Fibroblast of mammary gland (primary cell): ENCODE measurements around the gene PECR.

Experiments
- DNase-seq: peaks from one replicate; pipeline ENCODE4 v3.0.0-alpha.2; 2010; ENCODE audit warnings: low read depth
- H3K4me3 ChIP-seq: 2 replicates; pipeline ENCODE4 v1.5.1; 2011; ENCODE audit warnings: low read depth, mild to moderate bottlenecking, low read length, moderate library complexity; ENCODE audit not compliant: control insufficient read depth
- TF ChIP-seq, protein P1 (sequence below): conservative IDR thresholded peaks from 2 replicates; pipeline ENCODE4 v1.5.1; 2011; ENCODE audit warnings: low read depth, low read length, inconsistent platforms; ENCODE audit not compliant: control insufficient read depth, insufficient read depth

PECR gene

DNA sequence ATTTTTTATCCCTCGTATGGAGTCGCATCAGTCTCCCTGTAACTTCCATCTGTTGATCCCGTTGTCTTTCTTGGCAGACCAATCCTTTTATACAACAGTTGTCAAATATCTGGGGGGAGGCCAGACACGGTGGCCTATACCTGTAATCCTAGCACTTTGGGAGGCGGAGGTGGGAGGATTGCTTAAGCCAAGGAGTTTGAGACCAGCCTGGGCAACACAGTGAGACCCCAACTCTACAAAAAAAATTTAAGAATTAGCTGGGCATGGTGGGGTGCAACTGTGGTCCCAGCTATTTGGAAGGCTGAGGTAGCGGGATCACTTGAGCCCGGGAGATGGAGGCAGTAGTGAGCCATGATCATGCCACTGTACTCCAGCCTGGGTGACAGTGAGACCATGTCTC lies 29.5 kb upstream of the PECR start:
- H3K4me3 ChIP-seq, result no peak overlapping the region
- DNase-seq, result no peak
- TF ChIP-seq, protein P1, sequence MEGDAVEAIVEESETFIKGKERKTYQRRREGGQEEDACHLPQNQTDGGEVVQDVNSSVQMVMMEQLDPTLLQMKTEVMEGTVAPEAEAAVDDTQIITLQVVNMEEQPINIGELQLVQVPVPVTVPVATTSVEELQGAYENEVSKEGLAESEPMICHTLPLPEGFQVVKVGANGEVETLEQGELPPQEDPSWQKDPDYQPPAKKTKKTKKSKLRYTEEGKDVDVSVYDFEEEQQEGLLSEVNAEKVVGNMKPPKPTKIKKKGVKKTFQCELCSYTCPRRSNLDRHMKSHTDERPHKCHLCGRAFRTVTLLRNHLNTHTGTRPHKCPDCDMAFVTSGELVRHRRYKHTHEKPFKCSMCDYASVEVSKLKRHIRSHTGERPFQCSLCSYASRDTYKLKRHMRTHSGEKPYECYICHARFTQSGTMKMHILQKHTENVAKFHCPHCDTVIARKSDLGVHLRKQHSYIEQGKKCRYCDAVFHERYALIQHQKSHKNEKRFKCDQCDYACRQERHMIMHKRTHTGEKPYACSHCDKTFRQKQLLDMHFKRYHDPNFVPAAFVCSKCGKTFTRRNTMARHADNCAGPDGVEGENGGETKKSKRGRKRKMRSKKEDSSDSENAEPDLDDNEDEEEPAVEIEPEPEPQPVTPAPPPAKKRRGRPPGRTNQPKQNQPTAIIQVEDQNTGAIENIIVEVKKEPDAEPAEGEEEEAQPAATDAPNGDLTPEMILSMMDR, result no peak

DNA sequence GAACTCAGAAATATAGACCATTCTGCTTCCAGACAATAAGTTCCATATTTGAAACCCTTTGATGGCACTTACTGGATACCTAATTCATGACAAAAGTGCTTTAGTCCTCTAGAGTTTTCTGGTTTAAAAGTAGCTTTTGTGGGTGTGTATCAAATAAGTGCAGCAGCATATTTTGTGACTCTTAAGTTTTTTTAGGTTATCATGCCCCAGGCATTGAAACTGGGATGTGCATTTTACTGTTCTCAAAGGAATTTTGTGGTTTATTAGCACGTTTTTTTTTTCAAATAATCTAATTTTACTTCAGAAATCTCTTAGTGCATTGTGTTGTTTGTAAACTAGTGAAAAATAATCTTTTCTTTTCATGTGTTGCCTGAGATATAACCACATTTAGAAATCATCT lies 29.0 kb upstream of the PECR start:
- no peak for DNase-seq
- TF ChIP-seq, protein P1, result no peak
- H3K4me3 ChIP-seq, result peak overlapping the region; percentile 98

DNA sequence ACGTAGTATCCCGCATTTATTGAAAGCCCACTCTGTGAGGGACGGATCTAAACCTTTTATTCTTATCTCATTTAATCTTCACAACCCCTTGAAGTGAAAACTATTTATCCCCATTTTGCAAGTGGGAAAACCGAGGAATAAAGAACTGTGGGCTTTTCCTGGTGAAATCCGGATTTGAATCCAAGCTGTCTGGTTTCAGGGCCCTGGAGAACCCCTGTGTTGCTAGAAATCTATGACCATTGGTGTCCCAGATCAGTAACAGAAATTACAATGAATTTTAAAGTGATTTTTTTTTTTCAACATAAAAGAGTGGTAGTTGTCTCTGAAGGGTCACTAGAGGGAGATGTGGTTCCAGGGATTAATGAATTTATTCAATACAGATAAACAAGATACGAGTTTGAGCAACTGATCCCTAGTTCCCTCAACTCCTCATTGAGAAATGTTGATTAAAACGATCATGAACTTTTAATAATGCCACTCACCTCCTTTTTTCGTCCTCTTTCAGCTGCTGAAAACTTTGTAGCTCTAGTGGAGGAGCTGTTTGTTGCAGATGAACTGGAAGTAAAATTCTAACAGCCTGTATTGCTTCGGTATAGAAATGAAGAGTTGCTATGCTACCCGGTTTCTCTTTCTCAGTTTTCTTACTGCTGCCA lies 28.5 kb upstream of the PECR start:
- TF ChIP-seq, protein P1, result peak; percentile 59
- peak overlapping the region; percentile 98 for H3K4me3 ChIP-seq
- peak; percentile 69 for DNase-seq

DNA sequence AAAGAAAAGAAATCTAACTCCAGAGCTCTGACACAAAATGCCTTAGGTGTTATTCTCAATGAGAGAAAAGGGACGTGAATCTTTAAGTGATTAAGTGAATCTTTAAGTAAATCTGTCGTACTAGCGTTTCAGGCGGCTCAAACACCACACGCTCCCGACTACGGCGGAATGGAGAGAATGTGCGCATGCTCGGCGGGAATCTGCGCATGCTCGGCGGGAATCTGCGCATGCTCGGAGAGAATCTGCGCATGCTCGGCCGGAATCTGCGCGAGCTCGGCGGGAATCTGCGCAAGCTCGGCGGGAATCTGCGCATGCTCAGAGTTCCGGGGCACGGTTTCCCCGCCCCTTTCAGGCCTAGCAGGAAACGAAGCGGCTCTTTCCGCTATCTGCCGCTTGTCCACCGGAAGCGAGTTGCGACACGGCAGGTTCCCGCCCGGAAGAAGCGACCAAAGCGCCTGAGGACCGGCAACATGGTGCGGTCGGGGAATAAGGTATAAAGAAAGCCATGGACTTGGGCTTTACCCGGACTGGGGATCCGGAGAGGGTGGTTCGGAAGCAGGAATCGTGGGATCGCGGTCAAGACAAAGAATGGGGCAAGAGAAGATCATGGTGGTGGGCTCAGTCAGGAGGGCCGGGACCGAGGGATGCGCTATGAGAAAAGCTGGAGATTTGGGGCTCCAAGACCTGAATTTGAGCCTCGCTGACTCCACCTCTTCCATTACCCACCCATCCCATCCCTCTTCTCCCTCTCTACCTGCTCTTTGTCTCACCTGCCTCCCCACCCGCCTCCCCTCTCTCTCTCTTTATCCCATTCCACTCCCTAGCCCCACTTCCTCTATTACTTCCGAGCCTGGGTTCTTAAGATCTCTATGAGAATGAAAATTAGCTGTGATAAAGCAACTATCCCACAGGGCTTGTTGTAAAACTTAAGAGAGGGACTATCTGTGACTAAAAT lies 27.6 kb upstream of the PECR start, which contains the start of gene XRCC5:
TSS of gene XRCC5 (plus strand) at position 382 of the 955 bp plus-strand sequence. CDS start at position 471, 89 bp downstream.
- peak within 1 kb of the TSS; percentile 98 for H3K4me3 ChIP-seq
- peak; percentile 95 for DNase-seq
- TF ChIP-seq, protein P1, result no peak

DNA sequence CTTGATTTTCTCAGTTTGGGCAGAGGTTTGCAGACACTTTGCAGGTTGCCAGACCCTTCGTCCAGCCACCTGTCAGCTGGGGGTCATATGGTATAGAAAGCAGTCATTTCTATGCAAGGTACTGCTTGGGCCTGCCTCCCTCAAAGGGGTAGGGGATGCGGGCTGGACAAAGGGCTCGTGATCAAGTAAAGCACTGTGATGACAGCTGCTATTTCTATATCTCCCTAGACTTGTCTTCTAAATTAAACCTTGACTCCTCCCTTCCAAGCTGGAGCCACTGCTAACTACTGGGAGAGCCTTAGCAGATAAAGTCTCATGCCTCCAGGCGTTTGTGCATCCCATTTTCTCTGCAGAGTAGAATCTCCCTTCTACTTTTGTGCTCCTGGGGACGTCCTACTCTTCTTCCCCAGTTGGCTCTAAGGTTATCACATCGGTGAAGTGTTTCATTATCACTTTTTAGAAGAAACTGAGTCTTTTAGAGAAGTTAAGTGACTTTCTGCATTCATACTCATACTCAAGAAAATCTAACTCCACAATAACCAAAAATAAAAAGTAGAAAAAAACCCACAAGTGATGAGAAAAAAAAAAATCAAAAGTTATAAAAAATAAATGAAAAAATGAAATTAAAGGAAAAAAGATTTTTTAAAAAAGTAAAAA lies 26.8 kb upstream of the PECR start:
- TF ChIP-seq, protein P1, result no peak
- no peak for DNase-seq
- H3K4me3 ChIP-seq, result peak overlapping the region; percentile 57

DNA sequence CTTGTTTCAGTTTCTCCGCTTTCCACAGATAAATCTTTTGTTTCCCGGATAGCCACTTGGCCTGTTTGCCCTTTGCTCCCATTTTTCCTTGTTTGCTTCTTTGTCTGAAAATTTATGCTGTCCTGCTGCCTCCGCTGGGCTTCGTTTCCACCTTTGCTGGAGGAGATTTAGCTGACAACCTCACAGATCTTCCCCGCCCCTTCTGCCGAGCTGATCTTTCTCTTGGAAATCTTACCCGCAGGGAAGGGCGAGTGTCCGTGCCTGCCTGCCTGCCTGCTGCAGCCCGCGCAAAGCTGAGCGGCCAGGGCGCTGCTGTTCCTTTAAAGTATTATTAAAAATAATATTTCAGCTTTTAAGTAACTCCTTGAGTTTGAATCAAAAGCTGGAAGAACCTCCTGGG lies 26.2 kb upstream of the PECR start:
- DNase-seq, result no peak
- TF ChIP-seq, protein P1, result no peak
- no peak overlapping the region for H3K4me3 ChIP-seq
